H1 (cell line): Measurements from ENCODE around the gene GDF9. TPM values are rescaled to one million over a fixed set of nuclear protein-coding genes. Genes with fewer than 3 reads are reported as not detected.

Experiments
- CTCF ChIA-PET: fragments of 300-600 bp; sonication (Branson Sonifier 250); formaldehyde crosslinking; loops from one replicate; lab custom pipeline; 2021; ENCODE audit not compliant: partially characterized antibody; lab: Charles Lee
- POLR2A ChIA-PET: fragments of 300-600 bp; sonication (Branson Sonifier 250); formaldehyde crosslinking; loops from one replicate; lab custom pipeline; 2021; ENCODE audit warnings: inconsistent platforms; ENCODE audit not compliant: partially characterized antibody; lab: Charles Lee
- DNase-seq, 2 experiments: peaks; one replicate each; pipeline versions ENCODE4 v3.0.0 to v3.0.0-alpha.2; 2010 to 2022; ENCODE audit warnings: low spot score in 2 of 2, low read depth in 1 of 2, mixed read lengths in 1 of 2
- FAIRE-seq: peaks from 2 replicates; lab custom pipeline; 2011; peaks lifted over from hg19 to GRCh38; lab: Jason Lieb, UNC
- H2AFZ ChIP-seq: 2 replicates; pipeline ENCODE4 v1.8.1; 2012; ENCODE audit warnings: low read length, inconsistent platforms
- H2AK5ac ChIP-seq: 2 replicates; pipeline ENCODE4 v1.6.1; 2013; ENCODE audit warnings: low read depth, low read length
- H2BK120ac ChIP-seq: replicated peaks from 2 replicates; pipeline ENCODE3; 2013; ENCODE audit warnings: low read depth, low read length, inconsistent platforms
- H2BK12ac ChIP-seq: 2 replicates; pipeline ENCODE4 v1.6.1; 2013; ENCODE audit warnings: low read depth, low read length
- H2BK15ac ChIP-seq: 2 replicates; pipeline ENCODE4 v1.6.1; 2013; ENCODE audit warnings: low read length
- H2BK20ac ChIP-seq: 2 replicates; pipeline ENCODE4 v1.6.1; 2013; ENCODE audit warnings: low read length
- H2BK5ac ChIP-seq: 2 replicates; pipeline ENCODE4 v1.6.1; 2013; ENCODE audit warnings: low read depth, low read length
- H3K14ac ChIP-seq: 2 replicates; pipeline ENCODE4 v1.6.1; 2013; ENCODE audit warnings: inconsistent platforms; ENCODE audit not compliant: insufficient read length
- H3K18ac ChIP-seq: 2 replicates; pipeline ENCODE4 v1.6.1; 2013; ENCODE audit warnings: low read length; ENCODE audit errors: extremely low read depth
- H3K23ac ChIP-seq: 2 replicates; pipeline ENCODE4 v1.6.1; 2013; ENCODE audit warnings: inconsistent platforms; ENCODE audit not compliant: insufficient read length
- H3K23me2 ChIP-seq: 2 replicates; pipeline ENCODE4 v1.6.1; 2013; ENCODE audit warnings: low read depth, low read length
- H3K27ac ChIP-seq: 2 replicates; pipeline ENCODE4 v1.6.1; 2011; ENCODE audit warnings: low read depth, low read length, inconsistent platforms
- H3K27me3 ChIP-seq, 4 experiments: replicated peaks in 1 of 4; 1 replicate in 1 of 4; 2 replicates in 3 of 4; pipeline versions ENCODE4 v1.6.1 to v1.8.1; 2011 to 2013; ENCODE audit warnings: low read length in 3 of 4, mild to moderate bottlenecking in 3 of 4, inconsistent platforms in 2 of 4, mixed read lengths in 2 of 4, moderate library complexity in 1 of 4; ENCODE audit not compliant: control insufficient read depth in 3 of 4, insufficient read depth in 3 of 4; ENCODE audit errors: extremely low read depth in 1 of 4
- H3K36me3 ChIP-seq, 4 experiments: 2 replicates each; pipeline versions ENCODE4 v1.6.1 to v1.8.1; 2011 to 2013; ENCODE audit warnings: mild to moderate bottlenecking in 4 of 4, low read length in 3 of 4, moderate library complexity in 2 of 4, control low read depth in 1 of 4, inconsistent platforms in 1 of 4; ENCODE audit not compliant: insufficient read depth in 4 of 4, control insufficient read depth in 2 of 4
- H3K4ac ChIP-seq: replicated peaks from 2 replicates; pipeline ENCODE3; 2013; ENCODE audit warnings: low read length, low read depth, mixed read lengths, inconsistent platforms; ENCODE audit not compliant: insufficient read length
- H3K4me1 ChIP-seq, 4 experiments: replicated peaks in 1 of 4; 1 replicate in 1 of 4; 2 replicates in 3 of 4; pipeline versions ENCODE4 v1.6.1 to v1.8.1; 2011 to 2013; ENCODE audit warnings: low read length in 3 of 4, inconsistent platforms in 2 of 4, mixed read lengths in 1 of 4; ENCODE audit not compliant: insufficient read depth in 4 of 4, control insufficient read depth in 3 of 4
- H3K4me2 ChIP-seq, 2 experiments: 2 replicates each; pipeline versions ENCODE4 v1.6.1 to v1.8.1; 2011 to 2013; ENCODE audit warnings: low read depth in 2 of 2, low read length in 2 of 2, control low read depth in 1 of 2, inconsistent platforms in 1 of 2, mild to moderate bottlenecking in 1 of 2; ENCODE audit not compliant: insufficient read depth in 1 of 2
- H3K4me3 ChIP-seq, 4 experiments: fragments of 200-600, 300-600 bp in 1 of 4; sonication (generic), shearing (Covaris generic), sonication (Bioruptor Twin) in 1 of 4; 2 replicates each; pipeline versions ENCODE4 v1.5.1 to v1.8.1; 2011 to 2016; ENCODE audit warnings: low read length in 4 of 4, low read depth in 3 of 4, control low read depth in 2 of 4, inconsistent platforms in 2 of 4, mild to moderate bottlenecking in 2 of 4, mixed read lengths in 1 of 4, moderate library complexity in 1 of 4; ENCODE audit not compliant: insufficient read depth in 2 of 4; ENCODE audit errors: extremely low read depth in 1 of 4
- H3K56ac ChIP-seq: replicated peaks from 2 replicates; pipeline ENCODE3; 2013; ENCODE audit warnings: low read depth, mild to moderate bottlenecking, mixed read lengths, low read length, inconsistent platforms; ENCODE audit not compliant: insufficient read length
- H3K79me1 ChIP-seq: 2 replicates; pipeline ENCODE4 v1.6.1; 2013; ENCODE audit warnings: low read depth, low read length, control low read depth
- H3K79me2 ChIP-seq, 2 experiments: 2 replicates each; pipeline versions ENCODE4 v1.6.1 to v1.8.1; 2012 to 2013; ENCODE audit warnings: low read length in 2 of 2, mild to moderate bottlenecking in 2 of 2, inconsistent platforms in 1 of 2; ENCODE audit not compliant: insufficient read depth in 2 of 2, control insufficient read depth in 1 of 2
- H3K9ac ChIP-seq, 4 experiments: replicated peaks in 1 of 4; 1 replicate in 1 of 4; 2 replicates in 3 of 4; pipeline versions ENCODE4 v1.6.1 to v1.8.1; 2011 to 2013; ENCODE audit warnings: low read depth in 3 of 4, low read length in 3 of 4, control low read depth in 2 of 4, mild to moderate bottlenecking in 2 of 4, moderate library complexity in 2 of 4, inconsistent platforms in 1 of 4; ENCODE audit errors: extremely low read depth in 1 of 4
- H3K9me3 ChIP-seq, 2 experiments: 2 replicates each; pipeline versions ENCODE4 v1.6.1 to v1.8.1; 2012 to 2013; ENCODE audit warnings: mild to moderate bottlenecking in 2 of 2, moderate library complexity in 2 of 2, control low read depth in 1 of 2, inconsistent platforms in 1 of 2, low read depth in 1 of 2, low read length in 1 of 2, mixed read lengths in 1 of 2; ENCODE audit not compliant: insufficient read depth in 2 of 2
- H4K20me1 ChIP-seq, 2 experiments: replicated peaks in 1 of 2; 2 replicates each; pipeline versions ENCODE3 to v1.8.1; 2011 to 2013; ENCODE audit warnings: inconsistent platforms in 2 of 2, low read length in 2 of 2, mild to moderate bottlenecking in 1 of 2; ENCODE audit not compliant: insufficient read depth in 2 of 2, control insufficient read depth in 1 of 2
- H4K5ac ChIP-seq: 2 replicates; pipeline ENCODE4 v1.6.1; 2013; ENCODE audit warnings: low read length, low read depth, mixed read lengths, inconsistent platforms; ENCODE audit not compliant: insufficient read length
- H4K8ac ChIP-seq: 2 replicates; pipeline ENCODE4 v1.8.0; 2013; ENCODE audit warnings: mild to moderate bottlenecking, moderate library complexity, low read length, inconsistent platforms; ENCODE audit not compliant: insufficient read depth; ENCODE audit errors: extremely low read depth
- H4K91ac ChIP-seq: replicated peaks from 2 replicates; pipeline ENCODE3; 2013; ENCODE audit warnings: low read length, mixed read lengths, inconsistent platforms; ENCODE audit not compliant: insufficient read length
- BCL11A ChIP-seq, 2 experiments: IDR thresholded peaks; one replicate each; pipeline ENCODE4 v1.6.1; 2011; ENCODE audit warnings: low read depth in 2 of 2, low read length in 2 of 2, mild to moderate bottlenecking in 2 of 2
- HDAC2 ChIP-seq, 2 experiments: fragments of 300-600 bp in 1 of 2; sonication (generic) in 1 of 2; IDR thresholded peaks; 2 replicates each; pipeline ENCODE4 v1.6.1; 2011 to 2012; ENCODE audit warnings: low read depth in 2 of 2, low read length in 2 of 2, mild to moderate bottlenecking in 2 of 2, moderate library complexity in 2 of 2, borderline replicate concordance in 1 of 2, inconsistent platforms in 1 of 2
- SUZ12 ChIP-seq: fragments of 200-600 bp; sonication (generic); IDR thresholded peaks from 2 replicates; pipeline ENCODE4 v1.6.1; 2012; ENCODE audit warnings: mild to moderate bottlenecking, inconsistent platforms, low read length, moderate library complexity, mixed read lengths
- USF2 ChIP-seq: IDR thresholded peaks from 2 replicates; pipeline ENCODE4 v1.6.1; 2011; ENCODE audit warnings: low read length, improper control_type of control experiment
- WGBS, 2 experiments: shearing (Covaris generic) in 1 of 2; methylation state at CpG; one replicate each; pipeline versions ENCODE4 v1.1.6 to v1.1.7; 2013 to 2015; ENCODE audit warnings: low lambda C conversion rate in 2 of 2, mixed read lengths in 2 of 2, inconsistent platforms in 1 of 2, low coverage in 1 of 2, missing lambda C conversion rate in 1 of 2; ENCODE audit not compliant: insufficient replicate concordance in 2 of 2, insufficient coverage in 1 of 2, insufficient read length in 1 of 2; ENCODE audit errors: extremely low coverage in 1 of 2, missing lambda C conversion rate in 1 of 2; 5-methylcytosine and 5-hydroxymethylcytosine counted together
- polyA plus RNA-seq, 7 experiments: library from polyadenylated mRNA; depleted of rRNA in 3 of 7; stranded (reverse) in 5 of 7; unstranded in 2 of 7; fragments of >200 nt in 5 of 7; fragments of 200-250 nt in 2 of 7; gene quantifications; 1 replicate in 5 of 7; 2 replicates in 1 of 7; 4 replicates in 1 of 7; pipeline versions ENCODE4 v1.2.1 to v1.2.3, GENCODE V29; 2011 to 2013; ENCODE audit warnings: missing spikeins in 2 of 7, mixed read lengths in 2 of 7
- total RNA-seq: library from RNA; stranded (reverse); fragmentation: NEBNext Ultra II Directional; extraction: Animal tissue kit (Norgen Biotek cat#: 25700); gene quantifications from 2 replicates; pipeline ENCODE4 v1.2.1, GENCODE V29; 2021

GDF9 gene
- total and polyA plus RNA-seq, 2 of the 8 experiments (the other 6 are each of a cell fraction or from before 2014, with no cell fraction given) = 0.14 TPM; not detected in 1

GRCh38 chr5:132812123-132812765 lies 54.0 kb downstream of the GDF9 start:
- Histone ChIP-seq H3K4me1 (peaks cover 0 to 3% (median under 1%) of the 10 kb centered on the region in 4 experiments; a peak in 5 of 7 replicates), H2AFZ (no peak overlapping the region)
- POLR2A ChIA-PET = interaction anchor here (0.9 to 3.2 kb wide), 2 partner anchors 11 to 15 kb away, joined by 3 to 30 read pairs; no protein-coding TSS in a partner anchor
- TF ChIP-seq SUZ12 (0 out of 2 replicates have a peak, but pooled peaks have one; percentile 7), USF2 (no peak), BCL11A (IDR thresholded peaks at IDR 0.05; ENCODE audit: low read depth in 2 of 2, low read length in 2 of 2) (no peak), HDAC2 (IDR thresholded peaks at IDR 0.05; ENCODE audit: borderline replicate concordance in 1 of 2, low read depth in 2 of 2, low read length in 2 of 2) (no peak)
- TF ChIP-seq, all 59 proteins: peak for 1
- H4K20me1 ChIP-seq = peaks cover 0 to 5% of the 10 kb centered on the region in 2 experiments
- H2BK120ac ChIP-seq = no peak overlapping the region
- no peak overlapping the region for H3K14ac ChIP-seq
- CTCF ChIA-PET = interaction anchor here (0.7 to 6.9 kb wide), 5 partner anchors 8 to 285 kb away, joined by 3 to 82 read pairs (median 3); no protein-coding TSS in a partner anchor
- WGBS, 2 experiments = 71% methylated on average over 18 of the region's 18 CpGs; no CpG with 5 or more reads in 1 of the 2 experiments
- H3K27me3 ChIP-seq = peaks cover 34 to 54% (median 46%) of the 10 kb centered on the region in 4 experiments
- H3K23me2 ChIP-seq = peaks cover 4% of the 10 kb centered on the region; the same call in 1 of the 2 replicates
- DNase-seq (no peak), FAIRE-seq (no peak)
- H3K9ac ChIP-seq = no peak overlapping the region
- no peak overlapping the region for H2AK5ac ChIP-seq
- no peak overlapping the region for H2BK20ac ChIP-seq
- H3K4me2 ChIP-seq = peak overlapping the region in 1 of 2 experiments; percentile 31; a peak in 1 of 4 replicates
- H2BK12ac ChIP-seq = no peak overlapping the region
- H2BK5ac ChIP-seq = no peak overlapping the region
- no peaks in the 10 kb centered on the region for H3K79me1 ChIP-seq
- no peak overlapping the region for H3K18ac ChIP-seq
- peaks cover 0 to 9% of the 10 kb centered on the region in 2 experiments; a peak in 2 of 4 replicates for H3K9me3 ChIP-seq
- no peak overlapping the region for H4K8ac ChIP-seq
- no peak overlapping the region for H3K23ac ChIP-seq
- H2BK15ac ChIP-seq = no peak overlapping the region
- no peak overlapping the region for H3K4ac ChIP-seq
- H3K4me3 ChIP-seq = peak overlapping the region in 1 of 4 experiments; percentile 52; a peak in 2 of 8 replicates
- H3K36me3 ChIP-seq = peaks cover 0 to 4% (median 0%) of the 10 kb centered on the region in 4 experiments; a peak in 1 of 8 replicates
- H3K27ac ChIP-seq = no peak overlapping the region
- no peak overlapping the region for H4K5ac ChIP-seq
- H3K56ac ChIP-seq = no peak overlapping the region
- no peak overlapping the region for H4K91ac ChIP-seq
- H3K79me2 ChIP-seq = no peaks in the 10 kb centered on the region
